HG03039 (cell line): ENCODE measurements around the gene LTBP4.
"Not testable (repeated sequence)": the region's sequence is repeated elsewhere in the genome, so short reads cannot be mapped to it uniquely, and the experiment has no call there.

ENCODE experiments used
- ATAC-seq: cut with Tn5 transposase; IDR thresholded peaks from one replicate; pipeline ENCODE4 v1.9.1; 2021; ENCODE audit warnings: mild to moderate bottlenecking, moderate library complexity; ENCODE audit not compliant: unreplicated experiment

The LTBP4 gene

DNA sequence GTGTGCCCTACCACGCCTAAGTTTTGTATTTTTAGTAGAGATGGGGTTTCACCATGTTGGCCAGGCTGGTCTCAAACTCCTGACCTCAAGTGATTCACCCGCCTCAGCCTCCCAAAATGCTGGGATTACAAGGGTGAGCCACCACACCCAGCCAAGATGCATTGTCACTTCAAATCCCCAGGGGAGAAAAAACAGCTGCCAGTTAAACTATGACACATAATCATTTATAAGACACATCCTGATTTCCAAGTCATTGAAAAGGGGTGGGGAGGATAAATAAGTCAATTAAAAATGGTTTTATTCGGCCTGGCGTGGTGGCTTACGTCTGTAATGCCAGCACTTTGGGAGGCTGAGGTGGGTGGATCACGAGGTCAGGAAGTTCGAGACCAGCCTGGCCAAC, 54.5 kb downstream of the LTBP4 start:
- not testable (repeated sequence) for ATAC-seq

DNA sequence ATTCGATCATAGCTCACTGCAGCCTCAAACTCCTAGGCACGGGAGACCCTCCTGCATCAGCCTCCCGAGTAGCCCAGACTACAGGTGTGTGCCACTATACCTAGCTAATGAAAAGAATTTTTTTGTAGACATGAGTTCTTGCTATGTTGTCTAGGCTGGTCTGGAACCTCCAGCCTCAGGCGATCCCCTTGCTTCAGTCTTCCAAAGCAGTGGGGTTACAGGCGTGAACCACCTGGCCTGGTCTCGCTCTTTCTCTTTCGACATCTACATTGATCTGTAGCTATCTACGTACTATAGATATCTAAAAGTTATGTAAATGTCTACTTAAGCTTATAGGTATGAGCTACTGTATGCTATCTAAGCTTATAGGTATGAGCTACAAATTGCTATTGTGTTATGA, 56.9 kb downstream of the LTBP4 start:
- ATAC-seq = no peak

GRCh38 chr19:40659116-40659515, 57.9 kb downstream of the LTBP4 start:
- no peak for ATAC-seq

DNA sequence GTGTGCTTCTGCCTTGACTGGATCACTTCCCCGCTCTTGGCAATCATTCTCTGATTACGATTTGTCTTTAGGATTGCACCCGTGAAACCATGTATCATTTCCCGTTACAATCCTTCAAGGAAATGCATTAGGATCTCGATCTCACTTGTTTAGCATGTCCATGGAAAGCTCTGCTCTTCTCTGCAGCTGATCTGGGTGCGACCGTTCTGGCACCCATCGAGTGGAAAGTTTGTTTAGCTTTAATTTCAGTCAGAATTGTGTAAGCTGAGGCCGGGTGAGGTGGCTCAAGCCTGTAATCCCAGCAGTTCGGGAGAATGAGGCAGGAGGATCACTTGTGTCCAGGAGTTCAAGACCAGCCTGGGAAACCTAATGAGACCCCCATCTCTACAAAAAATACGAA, 58.4 kb downstream of the LTBP4 start:
- ATAC-seq = no peak

DNA sequence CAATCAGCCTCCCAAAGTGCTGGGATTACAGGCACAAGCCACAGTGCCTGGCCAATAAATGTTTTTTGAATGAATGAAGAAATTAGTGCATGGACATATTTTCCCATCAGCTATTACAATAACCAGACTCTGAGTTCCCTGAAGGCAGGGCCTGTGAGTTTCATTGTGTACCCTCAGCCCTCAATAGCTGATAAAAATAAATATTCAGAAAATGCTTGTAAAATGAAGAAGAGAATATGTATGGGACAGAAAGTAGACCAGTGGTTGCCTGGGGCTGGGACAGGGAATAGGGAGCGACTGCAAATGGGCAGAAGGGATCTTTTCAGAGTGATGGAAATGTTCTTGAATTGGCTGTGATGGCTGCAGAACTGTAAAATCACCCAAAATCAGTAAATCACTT, 60.4 kb downstream of the LTBP4 start:
- no peak for ATAC-seq

DNA sequence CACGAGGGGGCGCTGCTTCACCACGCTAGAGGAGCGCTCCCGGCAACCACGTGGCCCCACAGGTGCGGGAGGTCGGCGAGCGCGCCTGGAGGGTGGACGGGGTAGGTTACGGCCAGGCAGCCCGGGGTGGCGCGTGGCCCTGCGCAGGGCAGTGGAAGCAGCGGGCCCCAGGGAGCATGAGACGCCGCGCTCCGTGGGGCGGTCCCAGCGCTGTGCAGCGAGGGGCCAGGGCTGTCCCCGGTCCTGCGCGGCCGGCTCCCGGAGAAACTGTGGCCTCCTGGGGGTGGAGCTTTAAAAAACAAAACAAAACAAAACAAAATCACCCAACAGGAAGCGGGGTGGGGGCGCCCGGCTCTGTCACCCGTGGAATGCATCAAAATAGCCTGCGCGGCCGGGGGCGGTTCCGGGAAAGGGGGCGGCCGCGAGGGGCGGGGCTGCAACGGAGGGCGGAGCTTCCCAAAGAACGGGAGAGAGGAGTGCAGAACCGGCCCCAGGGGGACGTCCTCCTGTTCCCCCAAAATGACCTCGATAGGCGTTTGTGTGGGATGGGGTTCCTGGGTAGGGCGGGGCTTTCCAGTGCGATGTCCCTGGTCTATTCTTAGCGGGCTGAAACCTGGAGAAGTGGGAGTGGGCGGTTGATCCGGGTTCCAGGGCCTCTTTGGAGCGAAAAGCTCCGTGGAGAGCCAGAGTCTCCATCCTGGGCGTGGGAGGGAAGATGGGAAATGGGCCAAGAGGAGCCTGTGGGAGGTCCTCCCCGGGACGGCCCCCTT, 61.9 kb downstream of the LTBP4 start:
- peak; percentile 79 for ATAC-seq

DNA sequence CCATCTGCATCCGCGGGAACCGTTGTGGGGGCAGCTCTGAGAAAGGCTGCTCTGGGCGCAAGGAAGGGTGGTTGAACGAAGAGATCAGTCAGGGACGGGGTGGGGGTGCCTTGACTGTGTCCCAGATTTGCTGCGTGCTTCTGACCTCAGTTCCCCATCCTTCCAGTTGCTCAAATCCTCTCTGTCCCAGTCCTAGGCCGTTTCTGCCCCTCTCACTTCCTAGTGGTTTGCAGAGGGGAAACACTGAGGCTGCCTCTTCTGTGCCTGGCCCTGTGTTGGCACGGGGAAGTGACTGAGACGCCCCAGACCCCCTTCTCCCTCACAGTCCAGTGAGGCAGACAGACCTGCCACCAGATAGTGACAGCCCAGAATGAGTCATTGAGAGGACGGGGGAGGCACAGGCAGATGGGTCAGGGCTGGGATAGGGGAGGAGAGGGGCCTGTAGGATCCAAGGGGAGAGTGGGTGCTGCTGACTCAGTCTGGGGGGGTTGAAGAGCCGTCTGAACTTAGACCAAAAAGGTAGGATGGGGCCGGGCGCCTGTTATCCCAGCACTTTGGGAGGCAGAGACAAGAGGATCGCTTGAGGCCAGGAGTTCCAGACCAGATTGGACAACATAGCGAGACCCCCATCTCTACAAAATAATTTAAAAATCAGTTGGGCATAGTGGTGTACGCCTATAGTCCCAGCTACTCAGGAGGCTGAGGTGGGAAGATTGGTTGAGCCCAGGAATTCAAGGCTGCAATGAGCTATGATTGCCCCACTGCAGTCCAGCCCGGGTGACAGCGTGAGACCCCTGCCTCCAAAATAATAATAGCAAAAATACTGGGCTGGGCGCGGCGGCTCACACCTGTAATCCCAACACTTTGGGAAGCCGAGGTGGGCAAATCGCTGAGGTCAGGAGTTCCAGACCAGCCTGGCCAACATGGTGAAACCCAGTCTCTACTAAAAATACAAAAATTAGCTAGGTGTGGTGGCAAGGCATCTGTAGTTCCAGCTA, 62.8 kb downstream of the LTBP4 start:
- no peak for ATAC-seq

- no peak for ATAC-seq
Measured at GRCh38 chr19:40666803-40667438, 65.8 kb downstream of the LTBP4 start.

DNA sequence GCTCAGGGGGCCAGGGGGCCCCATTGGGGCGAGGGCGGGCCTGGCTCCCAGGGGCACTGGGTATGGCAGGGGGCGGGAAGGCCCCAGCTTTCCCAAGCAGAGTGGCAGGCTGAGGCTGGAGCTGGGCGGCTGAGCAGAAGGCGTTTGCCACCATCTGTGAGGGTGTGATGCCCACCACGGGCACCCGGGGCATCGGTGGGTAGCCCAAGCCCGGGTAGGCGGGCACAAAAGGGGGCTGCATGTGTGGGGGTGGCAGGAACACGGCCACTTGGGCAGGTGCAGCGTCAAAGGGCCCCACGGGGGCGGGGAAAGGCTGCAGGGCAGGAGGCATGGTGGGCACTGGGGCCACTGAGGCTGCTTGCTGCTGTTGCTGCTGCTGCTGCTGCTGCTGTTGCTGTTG, 66.4 kb downstream of the LTBP4 start:
- ATAC-seq = no peak

- ATAC-seq = no peak
Measured at GRCh38 chr19:40668991-40669614, 67.9 kb downstream of the LTBP4 start.

DNA sequence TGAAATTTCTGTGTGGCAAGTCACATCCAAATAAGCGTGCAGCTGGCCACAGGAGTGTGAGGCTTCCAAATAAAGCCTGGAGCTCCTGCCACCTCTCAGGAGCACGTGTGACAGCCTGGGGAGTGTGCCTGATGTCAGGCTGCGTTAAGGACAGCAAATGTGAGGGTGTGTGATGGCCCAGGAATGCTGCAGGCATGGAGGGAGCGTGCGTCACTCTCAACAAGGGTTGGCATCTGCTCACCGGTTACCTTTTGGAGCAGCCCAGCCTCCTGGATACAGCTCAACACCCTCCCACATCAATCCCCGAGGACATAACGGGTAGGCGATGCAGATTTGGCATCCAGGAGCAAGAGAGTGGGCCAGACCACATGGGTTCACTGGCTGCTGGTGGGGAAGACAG, 70.2 kb downstream of the LTBP4 start:
- no peak for ATAC-seq

- ATAC-seq = no peak
Measured at GRCh38 chr19:40672038-40672437, 70.9 kb downstream of the LTBP4 start.

- ATAC-seq = no peak
Measured at GRCh38 chr19:40672573-40673299, 71.6 kb downstream of the LTBP4 start.

- no peak for ATAC-seq
Measured at GRCh38 chr19:40673397-40673796, 72.2 kb downstream of the LTBP4 start.

DNA sequence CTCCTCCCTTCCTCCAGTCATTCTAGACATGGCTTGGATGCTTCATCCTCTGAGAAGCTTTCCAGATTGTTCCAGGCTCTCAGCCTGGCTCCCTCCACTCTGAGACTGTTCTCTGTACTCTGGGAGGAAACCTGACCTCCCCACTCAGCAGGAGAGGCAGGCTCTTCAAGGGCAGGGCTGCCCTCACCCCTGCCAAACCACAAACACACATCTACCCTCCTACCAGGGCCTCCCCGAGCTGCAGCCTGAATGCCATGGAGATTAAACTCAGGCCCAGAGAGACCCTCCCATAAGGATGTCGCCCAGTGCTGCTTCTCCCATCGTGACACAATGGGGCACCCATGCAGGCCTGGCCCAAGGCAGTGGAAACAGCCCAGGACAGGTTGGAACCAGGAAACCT, 73.1 kb downstream of the LTBP4 start:
- no peak for ATAC-seq

DNA sequence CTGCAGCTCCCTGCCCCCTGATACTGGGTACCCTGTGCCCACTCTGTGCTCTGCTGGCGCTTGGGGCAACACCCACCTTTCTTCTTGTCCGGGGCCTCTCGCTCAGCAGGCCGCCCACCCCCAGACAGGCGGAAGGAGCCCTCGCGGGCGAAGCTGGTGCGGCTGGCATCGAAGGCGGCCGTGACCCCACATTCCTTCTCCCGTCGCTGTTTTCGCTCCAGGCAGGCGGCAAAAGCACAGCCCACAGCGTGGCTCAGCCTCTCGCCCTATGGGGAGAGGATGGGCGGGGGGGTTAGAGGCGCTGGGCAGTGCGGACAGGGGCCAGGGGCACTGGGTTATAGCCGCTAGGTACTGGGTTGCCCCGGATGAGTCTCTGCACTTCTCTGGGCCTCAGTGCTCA, 76.0 kb downstream of the LTBP4 start:
- ATAC-seq = no peak
